A549 (cell line): ENCODE measurements around the gene RTL1. TPM values are rescaled to one million over a fixed set of nuclear protein-coding genes. Genes with fewer than 3 reads are reported as not detected.

Source experiments
- ATAC-seq, 2 experiments: fragments of 200-7000 bp in 1 of 2; fragments of >200 bp in 1 of 2; cut with Nextera tagmentation in 1 of 2; cut with Tn5 transposase in 1 of 2; 3 replicates each; pipeline versions ENCODE4 v1.8.0 to v1.9.1; 2018 to 2020; ENCODE audit warnings: mild to moderate bottlenecking in 1 of 2, moderate library complexity in 1 of 2
- CTCF ChIA-PET: fragments of 300-600 bp; sonication (Branson Sonifier 250); formaldehyde crosslinking; extraction: SDS; loops from one replicate; lab custom pipeline; 2021; ENCODE audit warnings: antibody characterized with exemption, inconsistent platforms; lab: Yijun Ruan, JAX
- POLR2A ChIA-PET: fragments of 350-600 bp; formaldehyde crosslinking; extraction: SDS; loops from one replicate; lab custom pipeline; 2021; ENCODE audit warnings: antibody characterized with exemption, inconsistent platforms; lab: Yijun Ruan, JAX
- DNase-seq, 2 experiments: peaks; one replicate each; pipeline versions ENCODE4 v3.0.0 to v3.0.0-alpha.2; 2011 to 2016; ENCODE audit warnings: low read depth in 1 of 2, low spot score in 1 of 2
- FAIRE-seq: peaks from 2 replicates; lab custom pipeline; 2011; peaks lifted over from hg19 to GRCh38; lab: Jason Lieb, UNC
- H3K27ac ChIP-seq, 2 experiments: fragments of >200 bp; sonication (Bioruptor Twin); formaldehyde crosslinking; 3 replicates each; pipeline ENCODE4 v1.5.1; 2016 to 2017
- H3K4me1 ChIP-seq: fragments of >200 bp; sonication (Bioruptor Twin); formaldehyde crosslinking; 3 replicates; pipeline ENCODE4 v1.6.1; 2016
- H3K4me2 ChIP-seq: fragments of >200 bp; sonication (Bioruptor Twin); formaldehyde crosslinking; 3 replicates; pipeline ENCODE4 v1.6.1; 2016
- H3K4me3 ChIP-seq: fragments of >200 bp; sonication (Bioruptor Twin); formaldehyde crosslinking; 3 replicates; pipeline ENCODE4 v1.5.1; 2016
- H3K9me3 ChIP-seq: fragments of >200 bp; sonication (Bioruptor Twin); formaldehyde crosslinking; 3 replicates; pipeline ENCODE4 v1.6.1; 2016
- CBX8 ChIP-seq: fragments of 200-600 bp; sonication (generic); IDR thresholded peaks from 2 replicates; pipeline ENCODE4 v1.6.1; 2016
- CHD4 ChIP-seq: fragments of 200-600 bp; sonication (generic); IDR thresholded peaks from 2 replicates; pipeline ENCODE4 v1.6.1; 2016; ENCODE audit warnings: antibody characterized with exemption, mild to moderate bottlenecking, borderline replicate concordance
- CTCF ChIP-seq: fragments of >200 bp; sonication (Bioruptor Twin); formaldehyde crosslinking; IDR thresholded peaks from 3 replicates; pipeline ENCODE4 v1.5.1; 2016
- E2F6 ChIP-seq: IDR thresholded peaks from 2 replicates; pipeline ENCODE4 v1.6.1; 2012; ENCODE audit warnings: low read depth, borderline replicate concordance
- ELK1 ChIP-seq: fragments of 150-350 bp; IDR thresholded peaks from 2 replicates; pipeline ENCODE4 v1.6.1; 2014; ENCODE audit warnings: low read depth, mild to moderate bottlenecking, low read length
- FOXS1 ChIP-seq: fragments of 250-450 bp; sonication (Bioruptor Pico); IDR thresholded peaks from 2 replicates; pipeline ENCODE4 v1.5.0; 2020; ENCODE audit warnings: mild to moderate bottlenecking, moderate library complexity
- HDAC2 ChIP-seq: fragments of 200-600 bp; sonication (generic); IDR thresholded peaks from 2 replicates; pipeline ENCODE4 v1.6.1; 2016
- HES2 ChIP-seq: fragments of >200 bp; sonication (Bioruptor Twin); formaldehyde crosslinking; IDR thresholded peaks from 2 replicates; pipeline ENCODE4 v1.6.1; 2016
- HOXB5 ChIP-seq: fragments of 250-450 bp; sonication (Bioruptor Pico); IDR thresholded peaks from 2 replicates; pipeline ENCODE4 v1.5.0; 2020; ENCODE audit warnings: mild to moderate bottlenecking, moderate library complexity
- JUNB ChIP-seq: fragments of >200 bp; sonication (Bioruptor Twin); formaldehyde crosslinking; IDR thresholded peaks from 2 replicates; pipeline ENCODE4 v1.6.1; 2016
- KDM5A ChIP-seq: fragments of 200-600 bp; sonication (generic); IDR thresholded peaks from 2 replicates; pipeline ENCODE4 v1.6.1; 2016; ENCODE audit warnings: antibody characterized with exemption, mild to moderate bottlenecking
- MAFK ChIP-seq: fragments of 450-650 bp; IDR thresholded peaks from 2 replicates; pipeline ENCODE4 v1.6.1; 2014; ENCODE audit not compliant: partially characterized antibody
- MAZ ChIP-seq: fragments of 150-350 bp; IDR thresholded peaks from 2 replicates; pipeline ENCODE4 v1.6.1; 2014; ENCODE audit warnings: antibody characterized with exemption, low read depth, low read length, borderline replicate concordance
- MYC ChIP-seq: IDR thresholded peaks from 2 replicates; pipeline ENCODE4 v1.6.1; 2012; ENCODE audit warnings: mild to moderate bottlenecking, inconsistent platforms, low read length, improper control_type of control experiment, borderline replicate concordance
- NFE2L2 ChIP-seq: fragments of 150-350 bp; conservative IDR thresholded peaks from 2 replicates; pipeline ENCODE4 v1.6.1; 2014; ENCODE audit warnings: low read length
- PBX3 ChIP-seq: IDR thresholded peaks from 2 replicates; pipeline ENCODE4 v1.6.1; 2012
- RAD21 ChIP-seq, 2 experiments: fragments of >200 bp in 1 of 2; sonication (Bioruptor Twin) in 1 of 2; formaldehyde crosslinking in 1 of 2; IDR thresholded peaks in 1 of 2; conservative IDR thresholded peaks in 1 of 2; 2 replicates in 1 of 2; 3 replicates in 1 of 2; pipeline ENCODE4 v1.6.1; 2012 to 2018; ENCODE audit warnings: inconsistent platforms in 1 of 2
- RCOR1 ChIP-seq: fragments of 150-350 bp; IDR thresholded peaks from 2 replicates; pipeline ENCODE4 v1.6.1; 2014; ENCODE audit warnings: antibody characterized with exemption, low read length, low read depth
- SMC3 ChIP-seq: fragments of >200 bp; sonication (Bioruptor Twin); formaldehyde crosslinking; IDR thresholded peaks from 3 replicates; pipeline ENCODE4 v1.6.1; 2018; ENCODE audit warnings: inconsistent platforms
- USF2 ChIP-seq: fragments of 450-650 bp; IDR thresholded peaks from 2 replicates; pipeline ENCODE4 v1.6.1; 2014; ENCODE audit warnings: antibody characterized with exemption
- ZC3H11A ChIP-seq: fragments of 450-650 bp; IDR thresholded peaks from 2 replicates; pipeline ENCODE4 v1.6.1; 2014; ENCODE audit warnings: antibody characterized with exemption, mild to moderate bottlenecking
- ZNF302 ChIP-seq: fragments of 250-450 bp; sonication (Bioruptor Pico); IDR thresholded peaks from 2 replicates; pipeline ENCODE4 v1.9.0; 2021; ENCODE audit warnings: inconsistent platforms, mild to moderate bottlenecking, moderate library complexity
- ZSCAN20 ChIP-seq: fragments of 250-450 bp; sonication (Bioruptor Pico); IDR thresholded peaks from 2 replicates; pipeline ENCODE4 v1.8.0; 2022; ENCODE audit warnings: mild to moderate bottlenecking, moderate library complexity
- WGBS: methylation state at CpG from one replicate; pipeline ENCODE4 v1.1.6; 2017; ENCODE audit errors: missing lambda C conversion rate; 5-methylcytosine and 5-hydroxymethylcytosine counted together
- polyA plus RNA-seq, 4 experiments: library from polyadenylated mRNA; depleted of rRNA in 3 of 4; stranded (reverse); fragments of >200 nt; fragmentation: RNase III in 1 of 4; extraction: RNeasy Plus Mini Kit Qiagen cat#74134 plus additional on column Dnase treatment in 1 of 4; gene quantifications; 2 replicates in 3 of 4; 3 replicates in 1 of 4; pipeline ENCODE4 v1.2.3, GENCODE V29; 2011 to 2017

RTL1 gene
- polyA plus RNA-seq, 2 of the 4 experiments (the other 2 are of a cell fraction) = 0.01 TPM; not detected in 1

- CTCF ChIA-PET = interaction anchor here (0.7 to 4.3 kb wide), 22 partner anchors 10 to 764 kb away, joined by 3 to 32 read pairs (median 4); no protein-coding TSS in a partner anchor
- WGBS = 83% methylated on average over 12 of the region's 12 CpGs
- POLR2A ChIA-PET = no interaction called here
- FAIRE-seq (no peak), DNase-seq (no peak), ATAC-seq (peak in 1 of 2 experiments; percentile 16; a peak in 3 of 6 replicates)
- Histone ChIP-seq H3K4me3 (no peak overlapping the region), H3K9me3 (no peaks in the 10 kb centered on the region), H3K4me2 (no peak overlapping the region), H3K4me1 (peaks cover 5% of the 10 kb centered on the region; the same call in 2 of the 3 replicates), H3K27ac (peak overlapping the region in 1 of 2 experiments; percentile 44; a peak in 1 of 6 replicates)
- TF ChIP-seq ZSCAN20 (CRISPR knock-in tag) (no peak), MAFK (no peak), ZNF302 (CRISPR knock-in tag) (no peak), USF2 (no peak), FOXS1 (CRISPR knock-in tag) (no peak), NFE2L2 (no peak), JUNB (no peak), ZC3H11A (no peak), HDAC2 (no peak), SMC3 (no peak), CTCF (no peak), HES2 (no peak), RAD21 (conservative IDR thresholded peaks at IDR 0.05 in 1 of 2, IDR thresholded peaks at IDR 0.05 in 1 of 2) (no peak), RCOR1 (no peak), MYC (no peak), MAZ (no peak), KDM5A (no peak)
These were observed 1.9 kb downstream of the RTL1 start for GRCh38 chr14:100901391-100902183.

- FAIRE-seq (no peak), ATAC-seq (peak; percentile 54 to 77; a peak in 3 of 6 replicates), DNase-seq (peak; percentile 35 to 54)
- POLR2A ChIA-PET = no interaction called here
- Histone ChIP-seq H3K4me3 (no peak overlapping the region), H3K4me2 (no peak overlapping the region), H3K4me1 (peaks cover 5% of the 10 kb centered on the region; the same call in 2 of the 3 replicates), H3K27ac (0 out of 6 replicates have a peak overlapping the region, but pooled peaks of 1 of the 2 experiments have one; percentile 44), H3K9me3 (no peaks in the 10 kb centered on the region)
- CTCF ChIA-PET = interaction anchor here (0.8 to 4.3 kb wide), 20 partner anchors 10 to 765 kb away, joined by 3 to 32 read pairs (median 4); no protein-coding TSS in a partner anchor
- 52% methylated on average over 15 of the region's 15 CpGs for WGBS
- TF ChIP-seq CBX8 = no peak
- TF ChIP-seq PBX3 = no peak
- TF ChIP-seq RAD21 (conservative IDR thresholded peaks at IDR 0.05 in 1 of 2, IDR thresholded peaks at IDR 0.05 in 1 of 2) = peak; percentile 77 to 78
- no peak for TF ChIP-seq CHD4
- no peak for TF ChIP-seq E2F6
- no peak for TF ChIP-seq HES2
- peak; percentile 54 for TF ChIP-seq CTCF
- no peak for TF ChIP-seq HOXB5
- TF ChIP-seq ELK1 = no peak
These were observed 2.6 kb downstream of the RTL1 start for GRCh38 chr14:100900837-100901390.
